HG03575 (cell line): ENCODE measurements around the gene SPRY1.

Experiments
- ATAC-seq: cut with Tn5 transposase; IDR thresholded peaks from one replicate; pipeline ENCODE4 v1.9.1; 2021; ENCODE audit not compliant: unreplicated experiment, insufficient number of reproducible peaks, low FRiP score; ENCODE audit errors: extremely low read depth

SPRY1 gene

GRCh38 chr4:123430501-123430900, 33.9 kb downstream of the SPRY1 start:
- no peak for ATAC-seq

- no peak for ATAC-seq
Measured at GRCh38 chr4:123433573-123433972, 37.0 kb downstream of the SPRY1 start.

- ATAC-seq: no peak
Measured at GRCh38 chr4:123433976-123434375, 37.4 kb downstream of the SPRY1 start.

GRCh38 chr4:123435246-123436113, 38.9 kb downstream of the SPRY1 start:
- no peak for ATAC-seq

- no peak for ATAC-seq
Measured at GRCh38 chr4:123438031-123438430, 41.4 kb downstream of the SPRY1 start.

- ATAC-seq: peak; percentile 75
Measured at GRCh38 chr4:123443401-123444289, 47.0 kb downstream of the SPRY1 start.

- peak; percentile 48 for ATAC-seq
Measured at GRCh38 chr4:123444290-123444731, 47.7 kb downstream of the SPRY1 start.

- no peak for ATAC-seq
Measured at GRCh38 chr4:123446865-123447474, 50.4 kb downstream of the SPRY1 start.

- no peak for ATAC-seq
Measured at GRCh38 chr4:123449362-123449761, 52.8 kb downstream of the SPRY1 start.

GRCh38 chr4:123449780-123450179, 53.2 kb downstream of the SPRY1 start:
- peak; percentile 89 for ATAC-seq

GRCh38 chr4:123450393-123450792, 53.8 kb downstream of the SPRY1 start:
- ATAC-seq: no peak

GRCh38 chr4:123452616-123453015, 56.0 kb downstream of the SPRY1 start:
- ATAC-seq: no peak

GRCh38 chr4:123453061-123453680, 56.6 kb downstream of the SPRY1 start:
- ATAC-seq: no peak
